HG02840 (cell line): ENCODE results near the gene TEF.
"Not testable (repeated sequence)": the region's sequence is repeated elsewhere in the genome, so short reads cannot be mapped to it uniquely, and the experiment has no call there.

Experiments
- ATAC-seq: cut with Tn5 transposase; IDR thresholded peaks from one replicate; pipeline ENCODE4 v1.9.1; 2021; ENCODE audit warnings: mild to moderate bottlenecking, moderate library complexity, moderate number of reproducible peaks; ENCODE audit not compliant: unreplicated experiment, low FRiP score

TEF gene

DNA sequence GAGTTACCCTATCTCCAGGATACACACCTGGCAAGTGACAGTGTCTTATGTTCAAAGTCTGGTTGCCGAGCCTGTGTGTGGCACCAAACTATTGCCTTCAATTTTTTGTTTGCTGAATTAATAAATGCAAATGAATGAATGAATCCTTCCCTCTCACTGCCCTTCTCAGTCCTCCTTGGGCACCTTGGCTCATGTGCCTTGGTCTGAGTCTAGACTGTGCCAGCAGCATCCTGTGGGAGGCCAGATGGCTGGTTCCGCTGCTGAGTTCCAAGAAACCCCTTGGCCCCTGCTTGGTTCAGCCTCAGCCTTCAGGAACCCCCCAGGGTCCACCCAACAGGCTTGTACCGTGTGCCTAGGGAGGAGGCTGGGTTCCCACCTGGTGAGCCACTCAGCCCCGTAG lies 33.8 kb downstream of the TEF start:
- ATAC-seq, result no peak

DNA sequence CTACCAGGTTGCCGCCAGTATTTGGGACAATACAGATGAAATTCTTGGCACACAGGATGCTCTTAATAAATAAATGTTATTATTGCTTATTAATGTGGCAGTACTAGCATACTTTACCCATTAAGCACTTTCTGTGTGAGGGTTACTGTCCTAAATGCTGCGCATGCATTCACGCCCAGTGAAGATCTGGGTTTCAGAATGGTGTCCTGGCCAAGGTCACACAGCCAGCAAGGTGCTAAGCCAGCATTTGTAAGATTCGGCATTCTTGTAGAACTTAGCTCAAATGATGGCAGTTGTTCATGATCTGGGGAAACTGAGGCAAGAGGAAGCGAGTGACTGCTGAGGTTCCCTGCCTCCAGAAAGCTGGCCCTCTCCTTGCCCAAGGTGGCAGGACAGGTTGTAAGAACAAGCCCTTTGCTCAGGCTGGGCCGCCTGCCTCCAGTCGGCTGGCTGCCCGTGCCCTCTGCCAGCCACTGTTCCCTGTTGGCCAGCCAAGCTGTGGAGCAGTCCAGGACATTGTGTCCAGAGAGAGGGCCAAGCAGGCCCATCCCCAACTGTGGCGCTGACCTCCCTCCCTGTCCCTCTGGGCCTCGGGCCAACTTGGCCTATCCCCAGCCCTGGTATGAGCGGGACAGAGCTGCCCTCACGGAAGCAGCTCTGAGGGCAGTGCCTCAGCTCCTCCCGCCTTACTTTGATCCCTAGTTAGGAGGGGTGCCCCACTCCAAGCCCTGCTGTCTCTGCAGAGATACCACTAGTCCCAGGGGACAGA lies 36.1 kb downstream of the TEF start:
- no peak for ATAC-seq

DNA sequence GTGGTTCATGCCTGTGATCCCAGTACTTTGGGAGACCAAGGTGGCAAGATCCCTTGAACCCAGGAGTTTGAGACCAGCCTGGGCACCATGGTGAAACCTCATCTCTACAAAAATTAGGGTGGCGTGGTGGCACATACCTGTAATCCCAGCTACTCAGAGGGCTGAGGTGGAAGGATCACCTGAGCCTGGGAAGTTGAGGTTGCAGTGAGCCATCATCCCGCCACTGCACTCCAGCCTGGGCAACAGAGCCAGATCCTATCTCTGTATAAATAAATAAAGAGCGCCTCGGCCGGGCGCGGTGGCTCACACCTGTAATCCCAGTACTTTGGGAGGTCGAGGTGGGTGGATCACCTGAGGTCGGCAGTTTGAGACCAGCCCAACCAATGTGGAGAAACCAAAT lies 37.0 kb downstream of the TEF start:
- no peak for ATAC-seq

DNA sequence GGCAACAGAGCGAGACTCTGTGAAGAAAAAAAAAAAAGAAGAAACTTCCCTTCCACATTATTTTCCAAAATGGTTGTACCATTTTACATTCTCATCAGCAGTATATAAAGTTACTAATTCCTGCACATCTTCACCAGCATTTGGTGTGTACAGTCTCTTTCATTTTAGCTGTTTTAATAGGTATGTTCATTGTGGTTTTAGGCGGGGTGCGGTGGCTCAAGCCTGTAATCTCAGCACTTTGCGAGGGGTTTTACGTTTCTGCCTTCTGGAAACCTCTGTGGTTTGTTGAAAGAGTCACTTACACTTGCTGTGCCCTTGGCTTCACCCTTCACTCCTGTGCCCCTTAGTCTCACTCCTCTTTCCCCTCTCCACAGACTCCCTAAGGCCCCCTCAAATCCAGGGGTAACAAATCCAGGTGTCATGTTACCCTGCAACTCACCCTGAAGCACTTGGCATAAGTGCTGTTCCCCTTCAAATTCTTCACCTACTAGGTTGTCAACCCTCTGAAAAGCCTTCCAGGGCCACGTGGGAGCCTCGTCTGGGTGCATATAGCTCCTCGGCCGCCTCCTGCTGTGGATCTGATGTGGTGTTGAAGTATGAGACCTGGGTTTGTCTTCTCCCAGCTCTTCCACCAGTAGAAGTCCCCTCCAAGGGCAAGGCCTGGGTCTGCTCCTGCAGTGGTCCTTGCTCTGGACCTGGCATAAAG lies 44.1 kb downstream of the TEF start:
- no peak for ATAC-seq

DNA sequence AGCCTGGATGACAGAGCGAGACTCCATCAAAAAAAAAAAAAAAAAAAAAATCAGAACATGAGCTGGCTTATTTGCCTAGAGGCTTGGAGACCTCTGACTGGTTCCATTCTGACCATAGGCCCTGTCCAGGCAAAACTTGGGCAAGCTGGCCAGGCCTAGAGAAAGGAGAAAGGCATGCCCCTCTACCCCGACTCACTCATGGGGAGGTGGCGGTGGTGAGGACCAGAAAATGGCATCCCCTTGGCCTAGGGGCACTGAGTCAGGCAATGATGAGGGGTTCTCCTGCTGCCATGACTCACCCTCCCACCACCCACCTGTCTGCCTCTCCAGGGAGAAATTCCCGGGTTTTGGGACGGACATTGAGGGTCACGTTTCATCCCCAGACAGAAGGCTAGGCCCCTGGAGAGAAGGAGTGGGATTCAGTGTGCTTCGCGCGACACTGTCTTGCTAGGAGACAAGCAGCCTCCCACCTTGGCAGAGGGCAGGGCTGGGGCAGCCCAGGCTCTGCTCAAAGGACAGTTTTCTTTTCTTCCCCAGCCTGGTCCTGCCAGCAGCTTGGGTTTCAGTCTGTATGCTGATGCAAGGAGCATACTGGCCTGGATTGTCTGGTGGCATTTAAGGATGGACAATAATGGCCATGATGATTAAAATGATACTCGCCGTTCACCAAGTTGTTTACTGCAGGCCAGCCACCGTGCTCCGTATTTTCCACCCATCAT lies 47.6 kb downstream of the TEF start:
- ATAC-seq, result no peak

DNA sequence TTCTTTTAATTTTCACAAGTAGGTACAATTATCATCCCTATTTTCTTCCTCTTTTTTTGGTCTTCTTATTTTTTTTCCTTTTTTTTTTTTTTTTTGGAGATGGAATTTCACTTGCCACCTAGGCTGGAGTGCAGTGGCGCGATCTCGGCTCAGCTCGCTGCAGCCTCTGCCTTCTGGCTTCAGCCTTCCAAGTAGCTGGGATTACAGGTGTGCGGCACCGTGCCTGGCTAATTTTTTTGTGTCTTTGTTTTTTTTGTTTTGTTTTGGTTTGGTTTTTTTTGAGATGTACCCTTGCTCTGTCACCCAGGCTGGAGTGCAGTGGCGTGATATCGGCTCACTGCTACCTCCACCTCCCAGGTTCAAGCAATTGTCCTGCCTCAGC lies 48.2 kb downstream of the TEF start:
- no peak for ATAC-seq

DNA sequence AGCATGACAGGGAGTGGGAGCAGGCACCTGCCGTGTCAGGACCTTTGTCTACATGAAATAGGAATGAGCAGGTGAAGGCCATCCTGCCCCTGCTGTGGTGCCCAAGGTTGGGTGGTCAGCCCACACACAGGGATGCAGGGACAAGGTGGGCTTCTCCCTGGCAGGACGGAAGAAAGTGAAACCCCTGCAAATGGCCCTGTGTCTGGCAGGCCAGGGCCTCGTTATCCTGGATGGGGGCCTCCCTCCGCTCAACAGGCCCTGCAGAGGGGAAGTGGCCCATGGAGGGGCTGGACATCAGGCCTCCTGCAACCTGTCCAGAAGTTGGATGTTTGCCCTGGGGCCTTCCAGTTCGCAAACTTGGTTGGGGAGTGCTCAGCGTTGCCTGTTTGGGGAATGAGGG lies 49.9 kb downstream of the TEF start:
- no peak for ATAC-seq

DNA sequence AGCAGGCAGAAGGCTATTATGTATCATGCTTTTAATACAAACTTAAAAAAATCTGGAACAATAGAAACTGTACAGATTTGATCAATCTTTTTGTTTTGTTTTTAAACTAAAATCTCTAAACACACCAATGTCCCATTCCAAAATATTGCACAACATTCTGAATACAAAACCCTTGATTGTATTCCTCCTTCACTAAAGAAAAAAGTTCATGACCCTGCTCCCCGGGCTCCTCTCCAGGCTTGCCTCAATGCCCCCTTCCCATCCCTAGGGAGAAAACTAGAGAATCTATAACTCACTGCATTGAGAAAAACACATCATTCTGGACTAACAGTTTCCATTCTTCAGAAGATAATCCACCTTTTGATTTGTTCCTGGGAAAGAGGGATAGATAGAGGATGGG lies 51.7 kb downstream of the TEF start:
- not testable (repeated sequence) for ATAC-seq

DNA sequence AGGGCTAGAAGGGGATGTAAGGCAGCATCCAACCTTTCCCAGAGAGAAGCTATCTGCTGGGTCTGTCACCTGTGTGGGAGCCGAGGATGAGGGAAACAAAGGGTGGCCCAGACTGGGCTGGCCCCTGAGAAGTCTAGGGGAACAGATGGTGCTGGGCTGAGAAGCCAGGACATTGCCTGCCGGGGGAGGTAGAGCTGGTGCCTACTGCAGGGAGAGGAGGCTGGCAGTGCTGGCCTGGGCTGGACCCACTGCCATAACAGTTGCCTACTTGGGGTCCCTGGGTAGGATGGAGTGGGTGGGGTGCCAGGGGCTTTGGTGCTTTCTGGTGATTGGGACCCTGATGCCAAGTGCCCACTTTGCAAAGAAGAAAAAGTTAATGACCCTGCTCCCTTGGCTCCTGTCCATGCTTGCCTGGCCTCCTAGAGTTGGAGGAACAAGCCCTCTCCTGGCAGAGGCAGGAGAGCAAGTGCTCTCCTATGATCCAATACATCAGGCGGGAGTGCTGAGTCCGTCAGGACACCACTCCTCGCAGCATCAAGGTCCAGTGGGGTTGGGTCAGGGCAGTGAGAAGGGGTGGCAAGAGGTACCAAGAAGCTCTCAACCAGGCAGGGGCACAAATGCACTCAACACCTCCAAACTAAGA lies 52.7 kb downstream of the TEF start:
- not testable (repeated sequence) for ATAC-seq

DNA sequence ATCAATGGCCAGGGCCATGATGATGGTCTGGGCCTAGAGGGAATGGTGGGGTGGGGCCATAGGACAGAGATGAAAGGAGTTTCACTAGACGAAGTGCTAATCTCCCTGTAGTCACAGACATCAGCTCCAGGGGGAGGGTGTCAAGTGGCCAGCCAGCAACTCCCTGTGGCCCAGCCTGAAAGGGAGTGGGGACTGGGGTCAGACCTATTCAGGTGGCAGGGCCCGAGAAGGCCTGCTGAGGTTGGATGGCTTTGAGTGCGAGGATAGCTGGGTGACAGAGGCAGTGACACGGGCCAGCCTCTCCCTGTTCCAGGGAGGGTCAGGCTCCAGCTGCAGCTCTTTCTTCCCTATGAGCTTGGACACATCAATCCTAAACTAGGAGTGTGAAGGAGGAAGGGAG lies 53.8 kb downstream of the TEF start:
- ATAC-seq, result no peak

DNA sequence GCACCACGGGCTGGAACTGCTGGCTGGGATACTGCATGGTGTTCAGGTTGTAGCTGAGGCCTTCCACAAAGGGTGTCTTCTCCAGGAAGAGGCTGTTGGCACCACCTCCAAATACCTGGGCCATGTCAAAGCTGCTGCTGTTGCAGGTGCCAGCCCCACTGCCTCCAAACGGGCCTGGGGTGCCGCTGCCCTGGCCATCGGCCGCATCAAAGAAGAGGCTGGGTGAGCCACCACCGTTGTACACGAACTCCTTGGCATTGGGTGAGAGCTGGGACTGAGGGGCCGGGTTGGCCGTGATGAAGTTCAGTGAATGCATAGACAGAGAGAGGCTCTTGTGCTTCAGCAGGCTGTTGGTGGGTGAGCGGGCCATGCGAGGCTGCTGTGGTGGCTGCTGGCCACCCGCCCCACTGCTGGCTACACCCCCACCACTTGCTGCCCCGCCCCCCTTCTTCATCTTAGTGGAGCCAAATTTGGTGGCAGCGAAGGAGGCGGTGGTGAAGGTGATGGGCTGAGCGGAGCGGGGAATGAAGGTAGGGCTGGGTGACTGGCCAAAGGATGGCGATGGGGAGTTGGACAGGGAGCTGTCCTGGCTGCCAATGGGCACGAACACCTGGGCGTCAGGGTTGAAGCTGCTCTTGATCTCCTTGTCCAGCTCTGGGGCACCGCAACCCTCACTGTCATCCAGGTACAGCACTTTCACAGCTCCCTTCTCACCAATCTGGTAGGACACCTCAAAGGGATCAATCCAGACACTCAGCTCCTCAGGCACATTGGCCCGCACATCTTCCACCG lies 54.8 kb downstream of the TEF start:
- ATAC-seq, result no peak

DNA sequence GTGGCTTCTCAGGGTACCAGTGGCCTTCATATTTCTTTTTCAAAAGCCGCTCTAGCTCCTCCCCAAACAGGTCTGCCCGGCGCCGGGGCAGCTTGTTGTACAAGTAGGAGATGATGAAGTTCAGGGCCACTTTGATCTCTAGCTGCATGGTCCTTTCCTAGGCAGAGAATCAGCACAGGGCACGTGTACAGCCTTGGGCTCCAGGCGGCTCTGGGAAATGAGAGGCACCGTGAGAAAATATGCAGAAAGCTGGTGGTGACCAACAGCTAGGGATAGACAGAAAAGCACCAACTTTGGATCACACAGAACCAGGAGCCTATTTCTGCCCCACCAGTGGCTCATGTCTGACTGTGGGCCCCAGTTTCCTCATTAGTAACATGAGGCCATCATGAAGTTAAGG lies 55.5 kb downstream of the TEF start:
- ATAC-seq, result no peak

DNA sequence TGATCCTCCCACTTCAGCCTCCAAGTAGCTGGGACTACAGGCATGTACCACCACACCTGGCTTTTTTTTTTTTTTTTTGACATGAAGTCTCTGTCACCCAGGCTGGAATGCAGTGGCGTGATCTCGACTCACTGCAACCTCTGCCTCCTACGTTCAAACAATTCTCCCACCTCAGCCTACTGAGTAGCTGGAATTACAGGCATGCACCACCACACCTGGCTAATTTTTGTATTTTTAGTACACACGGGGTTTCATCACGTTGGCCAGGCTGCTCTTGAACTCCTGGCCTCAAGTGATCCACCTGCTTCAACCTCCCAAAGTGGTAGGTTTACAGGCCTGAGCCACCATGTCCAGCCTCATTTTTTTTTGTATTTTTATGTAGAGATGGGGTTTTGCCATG lies 58.8 kb downstream of the TEF start:
- not testable (repeated sequence) for ATAC-seq

DNA sequence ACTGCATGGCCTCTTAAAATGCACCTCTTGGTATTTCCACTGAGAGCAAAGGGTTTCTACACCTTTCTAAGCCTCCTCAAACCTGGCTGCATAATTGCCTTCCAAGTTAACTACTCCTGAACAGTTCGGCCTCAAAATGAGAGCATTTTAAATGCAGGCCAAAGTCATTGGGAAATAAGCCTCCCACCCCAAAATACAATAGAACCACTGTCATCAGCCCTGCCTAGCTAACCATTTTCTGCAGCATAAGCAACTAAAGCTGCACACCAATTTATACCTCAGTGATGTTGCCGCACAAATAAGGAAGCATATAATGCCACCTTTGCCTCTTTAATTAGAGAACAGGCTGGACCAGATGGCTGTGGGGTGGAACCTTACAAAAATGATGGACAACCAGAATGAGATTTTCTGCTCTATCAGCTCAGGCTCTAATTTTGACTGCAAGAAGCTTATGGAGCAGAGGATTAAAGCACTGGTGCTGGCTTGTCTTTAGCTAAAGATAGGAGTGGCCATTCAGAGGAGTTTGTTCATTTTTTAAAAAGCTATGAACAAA lies 60.6 kb downstream of the TEF start:
- no peak for ATAC-seq

DNA sequence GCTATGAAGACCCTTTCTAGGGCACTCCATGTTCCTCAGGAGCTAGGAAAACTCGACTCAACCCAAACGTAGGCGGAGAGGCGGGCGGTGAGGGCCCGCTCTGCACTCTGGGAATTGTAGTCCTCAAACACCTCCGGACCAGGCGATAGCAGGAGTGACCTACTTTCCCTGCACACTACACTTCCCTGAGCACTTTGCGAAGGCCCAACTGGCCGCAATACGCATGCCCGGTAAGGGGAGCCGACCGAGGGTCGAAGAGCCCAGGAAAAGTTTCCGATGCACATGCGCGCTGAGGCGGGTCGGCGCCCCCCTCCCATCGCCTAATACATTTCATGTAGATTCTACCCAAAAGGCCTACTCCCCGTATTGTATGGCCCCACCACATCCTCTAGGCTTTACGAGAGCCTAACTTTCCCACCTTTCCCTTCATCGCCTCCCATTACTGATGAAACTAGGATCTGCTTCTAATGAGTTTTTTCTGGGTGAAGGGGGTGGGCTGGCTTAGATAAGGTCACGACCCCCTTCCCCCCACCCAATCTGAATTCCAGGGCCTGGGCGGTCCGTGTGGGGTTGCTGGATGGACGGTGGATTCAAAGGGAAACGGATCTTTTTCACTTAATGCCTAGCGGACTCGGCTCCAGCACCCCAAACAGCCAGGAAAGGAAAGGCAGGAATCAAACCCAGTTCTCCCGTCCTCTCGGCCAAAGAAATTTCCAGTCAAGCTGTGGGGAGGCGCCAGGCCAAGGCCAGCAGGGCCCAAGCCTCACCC lies 62.8 kb downstream of the TEF start:
- peak; percentile 46 for ATAC-seq

DNA sequence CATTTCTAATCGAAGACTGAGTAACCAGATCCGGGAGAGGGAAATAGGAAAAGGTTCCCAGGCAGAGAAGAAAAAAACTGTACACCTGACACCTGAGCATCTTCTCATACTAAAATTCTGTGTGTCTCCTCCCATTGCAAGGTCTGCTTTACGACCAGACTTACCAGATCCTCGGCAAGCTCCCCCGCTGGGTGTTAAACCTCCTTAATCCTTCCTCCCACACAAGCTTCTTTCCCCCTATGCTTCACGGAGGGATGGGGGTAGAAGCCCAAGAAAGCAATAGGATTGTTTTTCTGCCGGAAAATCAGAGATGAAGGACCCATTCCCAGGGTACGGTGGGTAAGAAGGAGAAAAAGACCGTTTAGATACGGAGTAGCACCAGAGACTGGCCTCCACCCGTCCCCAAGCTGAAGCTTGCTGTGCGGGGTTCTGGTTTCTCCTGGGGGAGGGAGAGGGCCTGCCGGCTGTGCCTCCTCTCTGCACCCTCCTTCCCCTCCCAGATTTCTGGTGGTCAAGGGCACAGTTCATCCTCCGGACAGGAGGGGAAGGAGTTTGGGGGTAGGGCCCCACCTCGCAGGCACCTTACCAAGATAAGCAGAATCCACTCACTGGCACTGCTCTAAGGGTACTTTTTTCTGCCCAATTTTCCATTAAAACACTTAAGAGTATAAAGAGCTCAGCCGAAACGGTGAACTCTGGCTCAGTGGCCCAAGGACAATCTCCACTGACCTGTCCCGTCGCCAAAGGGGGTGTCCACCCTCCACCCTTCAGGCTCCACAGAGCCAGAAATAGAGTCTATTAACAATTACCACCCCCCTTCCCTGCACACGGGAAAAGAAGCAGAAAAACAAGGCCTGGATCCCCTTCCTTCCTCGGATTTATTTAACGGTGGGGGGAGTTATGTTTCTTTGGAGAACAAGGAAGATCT lies 63.7 kb downstream of the TEF start:
- no peak for ATAC-seq

DNA sequence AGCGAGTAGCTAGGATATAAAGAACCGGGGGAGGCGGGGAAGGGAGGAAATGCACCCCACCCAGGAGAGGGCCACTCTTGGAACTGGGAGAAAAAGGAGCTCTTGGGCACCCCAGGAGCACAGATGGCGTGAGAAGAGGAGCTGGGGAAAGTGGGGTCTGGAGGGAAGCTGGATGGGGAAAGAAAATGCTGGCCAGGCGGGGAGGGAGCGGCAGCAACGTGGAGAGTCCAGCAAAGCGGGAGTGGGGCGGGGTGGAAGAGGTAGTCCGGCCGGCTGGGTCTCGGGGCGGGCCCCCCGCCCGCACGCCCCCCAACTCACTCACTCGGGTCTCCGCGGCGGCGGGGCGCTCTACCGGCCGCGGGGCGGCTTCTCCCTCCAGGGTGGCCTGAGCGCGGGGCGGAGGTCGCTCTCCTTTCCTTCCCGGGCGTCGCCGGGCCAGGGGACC lies 64.3 kb downstream of the TEF start:
- ATAC-seq, result no peak
